Measurements from ENCODE around the gene POLD2.
A peak's percentile ranks its signal among the peaks of the same experiment; 100 is the strongest.
"Not testable (repeated sequence)": the region's sequence is repeated elsewhere in the genome, so short reads cannot be mapped to it uniquely, and the experiment has no call there.

The POLD2 gene

DNA sequence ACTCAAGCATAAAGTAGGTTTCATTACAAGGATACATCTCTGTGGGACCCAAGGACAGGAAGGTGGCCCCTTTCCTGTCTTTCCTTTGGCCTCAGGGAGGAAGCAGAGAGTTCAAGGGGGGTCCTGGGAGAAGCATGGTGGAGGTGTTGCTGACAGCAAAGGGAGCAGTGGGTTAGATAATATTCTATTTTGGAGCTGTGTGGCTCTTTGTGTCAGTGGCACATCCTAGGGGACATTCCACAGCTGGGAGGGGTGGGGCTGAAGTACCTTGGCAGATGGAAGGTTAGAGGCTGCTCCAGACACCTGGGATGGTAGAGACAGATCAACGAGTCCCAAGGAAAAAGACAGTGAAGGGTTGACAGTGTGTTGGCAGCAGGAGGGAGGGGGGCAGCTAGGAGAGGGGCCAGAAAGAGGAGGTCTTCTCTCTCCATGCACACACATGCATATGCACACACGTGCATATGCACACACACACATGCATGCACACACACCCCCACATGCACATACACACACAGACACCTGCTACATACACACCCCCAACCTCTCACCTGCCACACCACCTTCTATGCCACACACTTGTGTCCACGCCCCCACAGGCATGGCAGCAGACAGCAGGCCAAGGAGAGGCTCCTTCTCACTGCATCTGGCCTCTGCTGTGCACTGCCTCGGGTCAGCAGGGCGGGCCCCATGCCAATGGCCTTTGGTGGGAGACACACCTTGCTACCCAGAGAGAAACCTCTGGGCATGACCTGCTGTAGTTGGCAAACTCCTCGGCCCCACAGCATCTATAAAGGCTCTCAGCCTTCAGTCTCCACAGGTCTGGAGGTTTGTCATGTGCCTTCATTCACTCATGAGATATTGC lies 5.6 kb upstream of the POLD2 start:
- Histone ChIP-seq H3K27me3 (ENCODE audit: control insufficient read depth, insufficient read depth, low read length) (peaks cover 4% of the 10 kb centered on the region), H3K9me3 (ENCODE audit: control insufficient read depth, low read depth, low read length) (no peaks in the 10 kb centered on the region), H3K9ac (ENCODE audit: low read length) (no peak overlapping the region), H3K4me3 (ENCODE audit: low read length) (no peak overlapping the region), H3K27ac (ENCODE audit: low read length) (no peak overlapping the region), H3K4me1 (ENCODE audit: control insufficient read depth, low read depth, low read length) (peaks cover 6% of the 10 kb centered on the region), H3K36me3 (ENCODE audit: control insufficient read depth, low read depth, low read length) (no peaks in the 10 kb centered on the region)

DNA sequence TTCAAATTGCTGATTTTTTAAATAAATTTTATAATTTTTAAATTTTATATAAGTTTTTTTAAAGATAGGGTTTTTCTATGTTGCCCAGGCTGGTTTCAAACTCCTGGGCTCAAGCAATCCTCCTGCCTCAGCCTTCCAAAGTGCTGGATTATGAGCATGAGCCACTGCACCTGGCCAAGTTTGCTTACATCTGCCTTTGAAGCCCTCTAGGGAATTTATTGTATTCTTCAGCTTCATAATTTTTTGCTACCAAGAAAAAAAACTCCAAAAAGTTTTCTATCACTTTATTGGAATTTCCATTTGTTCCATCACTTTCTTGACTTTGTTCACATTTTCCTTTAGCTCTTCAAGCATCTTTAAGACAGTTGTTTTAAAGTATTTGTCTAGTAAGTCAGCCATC lies 3.8 kb upstream of the POLD2 start:
- no peak overlapping the region for H3K27ac ChIP-seq (ENCODE audit: low read length)
- no peak overlapping the region for H3K4me3 ChIP-seq (ENCODE audit: low read length)
- no peaks in the 10 kb centered on the region for H3K9me3 ChIP-seq (ENCODE audit: control insufficient read depth, low read depth, low read length)
- H3K27me3 ChIP-seq (ENCODE audit: control insufficient read depth, insufficient read depth, low read length), result peaks cover 5% of the 10 kb centered on the region
- no peaks in the 10 kb centered on the region for H3K36me3 ChIP-seq (ENCODE audit: control insufficient read depth, low read depth, low read length)
- H3K9ac ChIP-seq (ENCODE audit: low read length), result no peak overlapping the region
- H3K4me1 ChIP-seq (ENCODE audit: control insufficient read depth, low read depth, low read length), result peaks cover 3% of the 10 kb centered on the region

DNA sequence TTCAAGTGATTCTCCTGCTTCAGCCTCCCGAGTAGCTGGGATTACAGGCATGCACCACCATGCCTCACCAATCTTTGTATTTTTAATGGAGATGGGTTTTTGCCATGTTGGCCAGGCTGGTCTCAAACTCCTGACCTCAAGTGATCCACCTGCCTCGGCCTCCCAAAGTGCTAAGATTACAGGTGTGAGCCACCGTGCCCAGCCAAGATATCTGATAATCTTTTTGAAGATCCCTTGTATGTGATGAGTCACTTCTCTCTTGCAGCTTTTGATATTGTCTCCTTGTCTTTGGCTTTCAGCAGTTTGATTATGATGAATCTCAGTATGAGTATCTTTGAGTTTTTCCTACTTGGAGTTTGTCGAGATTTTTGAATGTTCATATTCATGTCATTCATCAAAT lies 3.2 kb upstream of the POLD2 start:
- not testable (repeated sequence) for H3K36me3 ChIP-seq (ENCODE audit: control insufficient read depth, low read depth, low read length); H3K4me1 ChIP-seq (ENCODE audit: control insufficient read depth, low read depth, low read length); H3K27me3 ChIP-seq (ENCODE audit: control insufficient read depth, insufficient read depth, low read length); H3K27ac ChIP-seq (ENCODE audit: low read length); H3K4me3 ChIP-seq (ENCODE audit: low read length); H3K9me3 ChIP-seq (ENCODE audit: control insufficient read depth, low read depth, low read length); H3K9ac ChIP-seq (ENCODE audit: low read length)

DNA sequence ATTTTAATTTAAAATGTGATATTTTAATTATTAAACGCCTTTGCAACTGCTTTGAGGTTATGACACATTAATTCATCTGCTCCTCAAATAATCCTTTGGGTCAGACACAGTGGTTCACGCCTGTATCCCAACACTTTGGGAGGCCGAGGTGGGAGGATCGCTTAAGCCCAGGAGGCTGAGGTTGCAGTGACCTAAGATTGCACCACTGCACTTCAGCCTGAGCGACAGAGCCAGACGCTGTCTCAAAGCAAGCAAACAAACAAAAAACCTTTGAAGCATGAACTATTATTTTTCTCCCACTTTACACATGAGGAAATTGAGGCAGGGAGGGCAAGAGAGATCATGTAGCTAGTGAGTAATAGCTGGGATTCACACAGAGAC lies 1.5 kb upstream of the POLD2 start:
- no peak overlapping the region for H3K27ac ChIP-seq (ENCODE audit: low read length)
- no peak overlapping the region for H3K9ac ChIP-seq (ENCODE audit: low read length)
- H3K27me3 ChIP-seq (ENCODE audit: control insufficient read depth, insufficient read depth, low read length), result peaks cover 5% of the 10 kb centered on the region
- no peak overlapping the region for H3K4me3 ChIP-seq (ENCODE audit: low read length)
- H3K4me1 ChIP-seq (ENCODE audit: control insufficient read depth, low read depth, low read length), result peaks cover 3% of the 10 kb centered on the region
- H3K9me3 ChIP-seq (ENCODE audit: control insufficient read depth, low read depth, low read length), result no peaks in the 10 kb centered on the region
- peaks cover 20% of the 10 kb centered on the region for H3K36me3 ChIP-seq (ENCODE audit: control insufficient read depth, low read depth, low read length)

DNA sequence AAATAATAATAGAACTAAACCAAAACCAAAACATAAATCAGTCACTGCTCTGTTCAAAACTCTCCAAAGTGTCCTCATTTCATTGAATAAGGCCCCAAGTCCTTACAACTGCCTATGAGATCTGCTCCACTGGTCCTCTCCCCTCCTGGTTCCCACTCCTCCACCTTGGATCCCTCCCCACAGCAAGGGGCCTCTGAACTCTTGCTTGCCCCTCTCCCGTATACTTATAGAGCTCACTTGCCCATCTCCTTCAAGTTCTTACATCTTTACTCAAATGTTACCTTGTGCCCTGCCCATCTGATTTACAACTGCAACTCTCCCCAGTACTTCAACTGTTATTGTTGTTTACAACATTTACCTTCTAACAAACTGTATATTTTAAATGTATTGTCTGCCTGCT lies 819 bp downstream of the POLD2 start:
- Histone ChIP-seq H3K27me3 (ENCODE audit: control insufficient read depth, insufficient read depth, low read length) (peaks cover 5% of the 10 kb centered on the region), H3K9ac (ENCODE audit: low read length) (peak overlapping the region; percentile 75), H3K36me3 (ENCODE audit: control insufficient read depth, low read depth, low read length) (peaks cover 37% of the 10 kb centered on the region), H3K9me3 (ENCODE audit: control insufficient read depth, low read depth, low read length) (no peaks in the 10 kb centered on the region), H3K27ac (ENCODE audit: low read length) (no peak overlapping the region), H3K4me1 (ENCODE audit: control insufficient read depth, low read depth, low read length) (peaks cover 3% of the 10 kb centered on the region), H3K4me3 (ENCODE audit: low read length) (peak overlapping the region; percentile 74)

DNA sequence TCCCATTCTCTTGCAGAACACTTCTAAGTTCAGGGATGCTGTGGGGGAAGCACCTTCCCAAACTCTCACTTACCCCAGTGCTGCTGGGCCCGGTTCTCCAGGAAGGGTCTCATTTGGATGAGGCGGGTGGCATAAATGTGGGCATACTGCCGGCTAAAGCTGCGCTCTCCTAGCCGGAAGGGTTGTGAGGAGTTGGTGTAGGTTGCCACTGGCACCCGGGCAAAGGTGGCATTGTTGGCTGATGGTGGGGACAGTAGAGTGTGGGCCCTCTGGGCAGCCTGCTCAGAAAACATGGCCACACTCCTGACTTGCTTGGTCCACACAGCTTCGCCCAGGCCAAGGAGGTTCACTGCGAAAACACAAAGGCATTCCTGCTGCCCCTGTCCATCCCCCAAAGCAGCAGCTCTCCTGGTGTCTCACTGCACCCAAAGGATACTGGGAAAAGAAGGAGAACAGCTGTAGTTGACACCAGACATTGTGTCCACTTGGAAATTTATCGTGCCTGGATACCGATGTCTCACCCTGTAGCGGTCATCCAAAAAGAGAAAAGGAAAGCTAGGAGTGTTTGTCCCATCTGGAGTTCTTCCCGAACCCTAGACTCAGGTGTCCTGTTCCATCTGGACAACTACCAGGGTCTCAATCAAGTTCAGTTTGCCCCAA lies 1.5 kb downstream of the POLD2 start:
- Histone ChIP-seq H3K27ac (ENCODE audit: low read length) (no peak overlapping the region), H3K27me3 (ENCODE audit: control insufficient read depth, insufficient read depth, low read length) (peaks cover 5% of the 10 kb centered on the region), H3K9me3 (ENCODE audit: control insufficient read depth, low read depth, low read length) (no peaks in the 10 kb centered on the region), H3K4me1 (ENCODE audit: control insufficient read depth, low read depth, low read length) (peaks cover 3% of the 10 kb centered on the region), H3K4me3 (ENCODE audit: low read length) (peak overlapping the region; percentile 28), H3K9ac (ENCODE audit: low read length) (no peak overlapping the region), H3K36me3 (ENCODE audit: control insufficient read depth, low read depth, low read length) (peaks cover 44% of the 10 kb centered on the region)

DNA sequence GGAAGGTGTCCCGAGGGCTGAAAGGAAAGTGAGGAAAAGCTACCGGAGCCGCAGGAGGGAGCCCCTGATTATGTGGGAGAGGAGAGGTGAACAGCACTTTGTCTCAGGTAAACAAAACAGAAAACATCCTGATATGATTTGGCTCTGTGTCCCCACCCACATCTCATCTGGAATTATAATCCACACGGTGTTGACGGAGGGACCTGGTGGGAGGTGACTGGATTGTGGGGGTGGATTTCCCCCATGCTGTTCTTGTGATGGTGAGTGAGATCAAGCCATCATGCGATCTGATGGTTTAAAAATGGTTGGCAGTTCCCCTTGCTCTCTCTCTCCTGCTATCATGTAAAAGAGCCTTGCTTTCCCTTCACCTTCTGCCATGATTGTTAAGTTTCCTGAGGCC lies 3.0 kb downstream of the POLD2 start:
- H3K9me3 ChIP-seq (ENCODE audit: control insufficient read depth, low read depth, low read length), result no peaks in the 10 kb centered on the region
- H3K36me3 ChIP-seq (ENCODE audit: control insufficient read depth, low read depth, low read length), result peaks cover 55% of the 10 kb centered on the region
- H3K4me3 ChIP-seq (ENCODE audit: low read length), result no peak overlapping the region
- H3K4me1 ChIP-seq (ENCODE audit: control insufficient read depth, low read depth, low read length), result peaks cover 3% of the 10 kb centered on the region
- H3K27ac ChIP-seq (ENCODE audit: low read length), result no peak overlapping the region
- H3K9ac ChIP-seq (ENCODE audit: low read length), result no peak overlapping the region
- H3K27me3 ChIP-seq (ENCODE audit: control insufficient read depth, insufficient read depth, low read length), result peaks cover 5% of the 10 kb centered on the region

DNA sequence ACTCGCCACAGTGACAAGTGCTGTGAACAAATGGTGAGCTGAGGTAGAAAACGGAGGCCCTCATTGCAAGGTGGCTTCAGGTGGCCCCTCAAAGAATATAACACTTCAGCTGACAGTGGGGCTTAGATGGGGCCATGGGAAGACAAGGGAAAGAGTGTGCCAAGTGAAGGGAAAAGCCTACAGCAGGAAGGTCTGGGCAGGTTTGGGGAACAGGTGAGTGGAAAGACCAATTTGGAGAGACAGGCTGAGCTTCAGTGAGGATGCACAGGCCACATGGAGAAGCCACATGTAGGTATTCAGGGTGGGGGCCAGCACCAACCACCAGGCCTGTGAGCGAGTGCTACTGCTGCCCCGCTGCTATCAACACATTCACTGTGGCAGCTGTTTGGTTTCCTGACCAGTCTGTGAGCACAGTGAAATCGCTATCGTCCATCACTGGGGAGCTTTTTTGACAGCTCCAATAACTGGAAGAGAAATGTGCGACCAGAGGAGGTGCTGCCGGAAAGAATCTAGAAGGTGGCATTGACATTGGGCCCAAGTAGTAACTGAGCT lies 3.4 kb downstream of the POLD2 start:
- Histone ChIP-seq H3K9me3 (ENCODE audit: control insufficient read depth, low read depth, low read length) (no peaks in the 10 kb centered on the region), H3K4me3 (ENCODE audit: low read length) (no peak overlapping the region), H3K27me3 (ENCODE audit: control insufficient read depth, insufficient read depth, low read length) (peaks cover 5% of the 10 kb centered on the region), H3K36me3 (ENCODE audit: control insufficient read depth, low read depth, low read length) (peaks cover 60% of the 10 kb centered on the region), H3K4me1 (ENCODE audit: control insufficient read depth, low read depth, low read length) (peaks cover 3% of the 10 kb centered on the region), H3K27ac (ENCODE audit: low read length) (no peak overlapping the region), H3K9ac (ENCODE audit: low read length) (no peak overlapping the region)

DNA sequence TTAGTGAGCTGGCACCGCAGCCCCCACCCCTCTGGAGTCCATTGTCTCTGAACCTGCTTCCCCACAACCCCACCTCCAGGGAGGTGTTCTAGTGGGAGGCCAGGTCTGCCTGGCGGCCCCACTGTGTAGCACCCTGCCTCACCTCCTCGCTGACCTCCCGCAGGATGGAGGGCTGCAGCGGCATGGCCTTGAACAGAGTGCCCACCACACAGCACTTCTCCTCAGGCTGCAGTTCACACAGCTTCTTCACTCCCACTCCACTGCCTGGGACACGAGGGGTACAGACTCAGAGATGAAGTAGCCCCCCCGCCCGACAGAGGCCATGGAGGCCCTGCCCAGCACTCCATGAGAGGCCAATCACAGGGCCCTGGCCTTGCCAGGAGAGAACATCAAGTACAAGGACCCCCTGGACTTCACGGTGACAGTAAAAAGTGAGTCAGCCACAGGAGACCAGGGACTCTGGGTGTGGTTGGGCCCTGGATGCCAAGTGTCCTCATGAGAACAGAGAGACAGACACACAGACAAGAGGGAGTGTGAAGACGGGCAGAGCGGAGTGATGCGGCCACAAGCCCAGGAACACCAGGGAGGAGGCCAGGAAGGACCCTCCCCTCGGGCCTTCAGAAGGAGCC lies 5.4 kb downstream of the POLD2 start:
- Histone ChIP-seq H3K9me3 (ENCODE audit: control insufficient read depth, low read depth, low read length) (no peaks in the 10 kb centered on the region), H3K4me1 (ENCODE audit: control insufficient read depth, low read depth, low read length) (peaks cover 3% of the 10 kb centered on the region), H3K4me3 (ENCODE audit: low read length) (no peak overlapping the region), H3K9ac (ENCODE audit: low read length) (no peak overlapping the region), H3K27me3 (ENCODE audit: control insufficient read depth, insufficient read depth, low read length) (no peaks in the 10 kb centered on the region), H3K36me3 (ENCODE audit: control insufficient read depth, low read depth, low read length) (peaks cover 70% of the 10 kb centered on the region), H3K27ac (ENCODE audit: low read length) (no peak overlapping the region)

DNA sequence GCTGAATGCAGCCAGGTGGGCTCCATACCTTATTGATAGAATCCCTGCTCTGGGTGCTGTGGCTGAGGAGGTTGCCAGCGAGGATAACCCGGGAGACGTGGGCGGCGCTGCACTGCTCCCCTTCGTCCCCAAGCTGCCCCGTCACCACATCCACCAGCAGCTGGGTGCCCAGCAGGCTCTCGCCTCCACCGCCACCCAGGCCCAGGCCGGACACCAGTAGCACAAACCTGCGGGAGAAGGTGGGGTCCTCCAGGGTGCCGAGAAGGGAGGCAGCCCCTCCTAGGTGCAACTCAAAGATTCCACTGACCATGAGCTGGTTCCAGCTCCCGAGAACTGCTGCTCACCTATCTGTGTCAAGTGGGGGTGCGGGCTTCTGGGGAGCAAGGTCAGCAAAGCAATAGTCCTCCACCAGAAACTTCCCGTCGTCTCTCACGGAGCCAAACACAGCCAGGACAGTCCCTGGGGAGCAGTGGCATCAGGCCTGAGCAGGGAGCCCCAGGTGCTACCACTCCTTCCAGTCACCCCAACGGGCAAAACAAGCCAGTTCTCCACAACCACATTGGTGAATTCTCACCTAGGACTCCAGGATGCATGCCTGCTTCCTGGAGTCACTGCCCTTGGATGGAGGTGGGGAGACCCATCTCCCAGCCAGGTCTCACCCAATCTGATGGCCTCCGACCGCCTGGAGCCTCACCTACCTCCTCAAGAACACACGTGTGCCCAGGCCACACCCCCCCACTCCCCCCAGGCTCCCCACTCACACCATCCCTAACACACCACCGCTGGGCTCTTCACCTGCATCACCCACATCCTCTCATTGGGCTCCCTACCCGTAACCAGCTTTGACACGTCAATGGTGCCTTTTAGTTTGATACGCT lies 6.3 kb downstream of the POLD2 start:
- Histone ChIP-seq H3K27ac (ENCODE audit: low read length) (no peak overlapping the region), H3K9ac (ENCODE audit: low read length) (no peak overlapping the region), H3K36me3 (ENCODE audit: control insufficient read depth, low read depth, low read length) (peaks cover 70% of the 10 kb centered on the region), H3K27me3 (ENCODE audit: control insufficient read depth, insufficient read depth, low read length) (no peaks in the 10 kb centered on the region), H3K4me3 (ENCODE audit: low read length) (no peak overlapping the region), H3K9me3 (ENCODE audit: control insufficient read depth, low read depth, low read length) (no peaks in the 10 kb centered on the region), H3K4me1 (ENCODE audit: control insufficient read depth, low read depth, low read length) (no peaks in the 10 kb centered on the region)

Data from iPS-18a (cell line).